D721Med (cell line): ENCODE results near the gene SMIM12.

Experiments used
- DNase-seq: peaks from one replicate; pipeline ENCODE4 v3.0.0; 2011; ENCODE audit warnings: low spot score; ENCODE audit not compliant: insufficient read length
- FAIRE-seq: peaks from 2 replicates; lab custom pipeline; 2011; peaks lifted over from hg19 to GRCh38; lab: Jason Lieb, UNC
- CTCF ChIP-seq: IDR thresholded peaks from 2 replicates; pipeline ENCODE4 v1.5.1; 2012; ENCODE audit warnings: mild to moderate bottlenecking, control low read depth; ENCODE audit not compliant: insufficient read depth; ENCODE audit errors: missing control alignments

SMIM12 gene

GRCh38 chr1:34845131-34845901 is 14.2 kb downstream of the SMIM12 start:
- no peak for DNase-seq
- FAIRE-seq: no peak
- no peak for TF ChIP-seq CTCF

GRCh38 chr1:34844252-34844634 is 15.3 kb downstream of the SMIM12 start:
- DNase-seq (no peak), FAIRE-seq (no peak)
- no peak for TF ChIP-seq CTCF

GRCh38 chr1:34843392-34844251 is 15.9 kb downstream of the SMIM12 start:
- no peak for FAIRE-seq
- no peak for DNase-seq
- TF ChIP-seq CTCF: no peak

- DNase-seq (no peak), FAIRE-seq (no peak)
- no peak for TF ChIP-seq CTCF
Observed at GRCh38 chr1:34842952-34843371, 16.6 kb downstream of the SMIM12 start.

GRCh38 chr1:34842073-34842472 is 17.5 kb downstream of the SMIM12 start:
- DNase-seq: no peak
- no peak for FAIRE-seq
- TF ChIP-seq CTCF: no peak

- no peak for DNase-seq
- no peak for TF ChIP-seq CTCF
Observed at GRCh38 chr1:34840426-34840825, 19.1 kb downstream of the SMIM12 start.

More at GRCh38 chr1:34840426-34840825, 19.1 kb downstream of the SMIM12 start:
- no peak for FAIRE-seq
